Hypothalamus (tissue), 51 donors: ENCODE measurements around the gene WDR64.
A peak's percentile ranks its signal among the peaks of the same experiment; 100 is the strongest.

Experiments used
- DNase-seq, 51 donors: peaks; one replicate each; lab custom pipeline; 2025; lab: John Stamatoyannopoulos, UW

The WDR64 gene

DNA sequence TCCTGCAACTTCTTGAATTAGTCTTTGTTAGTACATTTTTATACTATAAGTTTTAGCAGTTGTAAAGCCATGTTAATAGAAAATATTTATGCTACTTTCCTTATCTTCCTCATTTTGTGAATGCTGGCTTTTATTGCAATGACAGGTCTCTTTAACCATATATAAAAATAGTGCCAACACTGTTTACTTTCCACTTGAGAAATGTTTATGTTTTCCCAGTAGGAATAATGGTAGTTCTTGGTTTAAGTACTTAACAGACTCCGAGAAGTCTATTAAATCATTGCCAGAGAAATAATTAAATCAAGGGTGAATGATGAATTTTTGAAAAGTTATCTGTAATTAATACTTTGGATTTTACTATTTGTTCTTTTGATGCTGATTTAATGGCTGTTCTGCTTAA, 21.6 kb upstream of the WDR64 start:
- no peak for DNase-seq

DNA sequence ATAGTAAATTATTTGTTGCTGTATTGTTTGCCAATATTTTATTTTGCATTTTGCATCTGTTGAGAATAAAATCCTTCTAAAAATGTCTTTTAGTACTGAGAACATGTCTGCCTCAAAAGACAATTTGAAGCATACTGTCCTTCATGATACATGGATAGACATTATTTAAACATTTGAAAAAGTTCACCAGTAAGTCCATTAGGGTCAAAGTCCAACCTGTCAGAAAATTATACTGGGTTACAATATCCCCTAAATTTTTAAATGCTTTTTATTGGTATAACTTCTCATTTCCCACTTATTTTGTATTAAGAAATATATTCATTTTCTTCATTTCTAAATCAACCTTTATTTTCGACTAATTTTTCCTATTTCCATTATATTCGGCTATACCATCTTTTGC, 21.2 kb upstream of the WDR64 start:
- DNase-seq, result no peak

DNA sequence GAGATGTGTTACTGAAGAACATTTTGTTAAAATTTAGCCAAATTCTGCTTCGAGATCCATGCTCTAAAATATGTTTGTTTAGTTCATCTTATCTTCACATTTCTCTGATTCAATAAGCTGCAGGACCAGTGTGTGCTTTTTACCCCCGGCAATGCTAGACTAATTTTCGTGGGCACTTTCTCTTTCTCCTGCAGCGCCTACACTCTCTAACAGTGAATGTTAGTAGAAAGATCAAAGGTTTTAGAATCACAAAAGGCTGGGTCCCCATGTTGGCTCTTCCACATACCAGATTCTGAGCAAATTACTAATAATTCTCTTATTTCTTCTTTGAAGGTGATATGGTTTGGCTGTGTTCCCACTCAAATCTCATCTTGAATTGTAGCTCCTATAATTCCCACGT, 20.4 kb upstream of the WDR64 start:
- DNase-seq, result no peak

DNA sequence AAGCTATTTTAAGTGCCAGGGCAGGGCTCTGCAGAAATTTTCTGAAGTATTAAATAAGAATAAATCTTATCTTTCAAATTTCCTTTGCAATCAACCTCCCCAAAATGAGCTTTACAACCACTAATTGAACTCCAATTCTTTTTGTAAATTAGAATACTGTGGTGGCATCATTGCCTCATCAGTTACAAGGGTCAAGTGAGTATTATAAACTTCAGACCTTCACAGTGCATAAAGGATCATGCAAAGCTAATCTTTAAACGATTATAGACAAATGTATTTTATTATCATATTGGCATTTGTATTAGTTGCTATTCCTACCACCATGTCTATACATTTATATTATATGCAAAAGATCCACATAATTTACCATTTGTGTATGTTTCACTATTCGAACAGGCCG, 19.1 kb upstream of the WDR64 start:
- no peak for DNase-seq

DNA sequence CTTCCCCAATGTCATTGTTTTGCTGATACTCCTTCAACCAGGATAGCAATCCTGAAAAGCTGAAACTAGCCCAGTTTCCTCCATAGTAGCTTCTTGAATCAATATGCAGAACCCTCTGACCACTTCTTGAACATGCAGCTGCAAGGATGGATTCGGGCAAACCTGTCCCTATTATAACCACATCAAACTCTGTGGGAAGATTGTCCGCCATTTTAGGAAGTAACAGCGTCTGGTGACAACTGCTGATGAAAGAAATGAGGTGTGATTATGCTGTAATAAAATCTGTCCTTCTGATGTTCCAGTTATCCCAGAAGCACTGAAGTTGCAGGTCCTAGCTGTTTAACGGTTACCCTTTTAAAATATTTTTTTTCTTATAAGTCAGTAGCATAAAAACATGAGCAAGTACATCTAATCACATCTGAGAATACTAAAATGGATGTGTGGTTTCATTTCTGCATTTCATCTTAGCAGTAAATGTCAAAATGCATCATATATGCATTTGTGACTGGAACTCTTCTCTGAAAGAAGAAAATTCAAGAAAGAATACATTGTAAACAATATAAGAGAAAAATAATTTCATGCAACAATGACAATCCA, 16.4 kb upstream of the WDR64 start:
- no peak for DNase-seq

DNA sequence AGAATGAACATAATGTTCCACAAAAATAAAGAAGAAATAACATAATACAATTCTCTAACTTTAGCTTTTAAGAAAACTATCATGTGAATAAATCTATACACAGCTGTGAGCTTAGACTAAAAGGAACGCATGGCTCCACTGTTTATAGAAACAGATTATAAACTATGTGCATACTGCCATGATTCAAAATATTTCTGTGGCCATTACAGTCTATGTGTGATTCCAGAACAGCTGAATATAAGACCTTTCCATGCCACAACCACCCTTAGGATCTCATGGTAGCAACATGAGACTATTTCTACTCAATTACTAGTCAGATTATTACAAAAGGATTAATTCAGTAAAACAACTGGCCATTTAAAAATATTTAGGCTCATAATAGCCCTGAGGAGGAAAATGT, 15.8 kb upstream of the WDR64 start:
- DNase-seq, result no peak

DNA sequence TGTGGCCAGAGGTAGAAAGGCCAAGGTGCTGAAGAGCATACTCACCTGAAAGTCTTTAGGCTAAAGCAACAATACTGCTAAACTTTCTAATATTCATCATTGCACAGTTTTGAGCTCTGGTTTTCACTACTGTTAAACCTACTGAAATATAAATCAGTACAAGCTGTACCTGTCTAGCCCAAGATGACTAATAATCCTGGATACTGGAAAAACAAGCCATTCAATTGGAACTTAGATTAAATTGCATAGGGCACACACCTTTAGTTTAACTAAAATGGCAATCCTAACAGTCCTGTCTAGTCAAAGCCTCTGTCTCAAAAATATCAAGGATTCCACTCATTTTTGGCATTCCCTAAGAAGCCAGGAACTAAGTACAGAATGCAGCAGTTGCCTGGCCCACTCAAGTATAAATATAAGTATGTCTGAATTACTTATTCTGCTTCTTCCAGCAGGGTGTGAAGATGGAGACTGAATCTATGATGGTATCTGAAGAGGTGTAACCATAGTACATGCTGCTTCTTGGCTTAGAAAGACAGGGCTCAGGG, 15.0 kb upstream of the WDR64 start:
- no peak for DNase-seq

DNA sequence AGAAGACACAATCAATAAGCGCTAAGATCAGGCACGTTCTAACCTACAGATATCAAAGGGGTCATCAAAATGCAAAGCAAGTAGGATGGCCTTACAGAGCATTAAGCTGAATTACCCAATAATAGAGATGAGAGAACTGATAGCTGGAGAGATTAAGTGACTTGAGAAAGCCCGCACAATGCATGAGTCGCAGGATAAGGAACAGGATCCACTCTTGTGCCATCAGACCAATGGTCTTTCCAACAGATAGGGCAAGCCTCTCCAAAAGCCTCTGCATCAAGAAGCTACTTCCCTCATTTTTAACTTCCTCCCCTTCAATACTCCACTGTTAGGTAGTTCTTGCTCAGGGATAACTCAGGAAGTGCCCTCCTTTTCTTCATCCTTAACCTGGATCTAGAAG, 14.5 kb upstream of the WDR64 start:
- no peak for DNase-seq

DNA sequence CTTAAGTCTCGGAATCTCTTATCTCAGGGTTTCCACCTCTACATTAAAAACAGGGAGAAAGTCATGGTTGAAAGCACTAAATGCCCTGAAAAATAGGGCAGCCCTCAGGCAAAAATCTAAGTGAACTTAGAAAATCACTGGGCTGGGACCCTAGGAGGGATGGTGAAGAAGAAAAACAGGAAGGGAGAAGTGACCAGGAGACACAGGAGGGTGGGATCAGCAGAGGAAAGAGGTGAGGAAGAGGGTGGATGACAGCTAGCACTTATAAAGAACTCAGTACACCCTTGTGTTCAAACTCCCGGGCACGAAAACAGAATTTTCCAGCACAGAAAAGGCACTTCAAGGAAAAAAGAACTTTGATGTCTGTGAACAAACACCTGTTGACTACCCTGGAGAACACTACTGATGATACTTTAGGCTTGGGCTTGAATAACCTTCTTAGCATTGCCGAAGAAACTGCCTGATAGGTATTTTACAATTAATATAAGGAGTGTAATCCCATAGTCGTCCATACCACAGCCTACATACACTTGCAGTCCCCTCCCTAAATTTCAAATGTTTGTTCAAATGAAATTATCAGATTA, 13.9 kb upstream of the WDR64 start:
- DNase-seq, result no peak

DNA sequence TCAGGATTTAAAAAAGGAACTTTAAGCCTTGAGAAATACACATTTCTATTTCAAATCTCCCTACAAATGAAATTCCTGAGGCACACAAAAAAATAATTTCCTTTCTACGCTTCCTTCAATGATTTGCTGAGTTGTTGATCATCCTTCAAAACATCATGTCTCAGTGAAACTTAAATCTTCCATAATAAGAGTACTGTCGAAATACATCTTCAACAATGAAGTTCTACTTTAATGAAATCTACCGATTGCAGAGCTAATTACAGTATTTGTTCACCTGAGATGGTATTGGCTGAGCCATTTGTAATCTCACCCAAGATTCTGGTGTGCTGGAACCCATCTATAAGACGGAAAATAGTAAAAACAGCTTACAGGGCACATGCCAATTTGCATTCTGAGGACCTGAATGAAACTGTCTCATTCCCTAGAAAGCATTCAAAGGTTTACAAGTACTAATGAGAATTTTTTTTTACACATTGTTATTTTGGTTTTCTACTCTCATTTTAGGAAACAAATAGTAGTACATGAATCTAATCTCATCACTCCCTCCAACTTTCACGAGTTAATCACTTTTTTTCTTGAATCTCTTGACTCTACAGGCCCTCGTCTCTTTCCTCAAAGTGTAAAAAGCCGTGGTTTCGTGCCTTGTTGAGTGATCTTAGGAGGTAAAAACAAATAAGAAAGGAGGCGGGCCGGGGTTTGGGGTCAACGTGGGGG, 13.0 kb upstream of the WDR64 start:
- DNase-seq, result no peak

DNA sequence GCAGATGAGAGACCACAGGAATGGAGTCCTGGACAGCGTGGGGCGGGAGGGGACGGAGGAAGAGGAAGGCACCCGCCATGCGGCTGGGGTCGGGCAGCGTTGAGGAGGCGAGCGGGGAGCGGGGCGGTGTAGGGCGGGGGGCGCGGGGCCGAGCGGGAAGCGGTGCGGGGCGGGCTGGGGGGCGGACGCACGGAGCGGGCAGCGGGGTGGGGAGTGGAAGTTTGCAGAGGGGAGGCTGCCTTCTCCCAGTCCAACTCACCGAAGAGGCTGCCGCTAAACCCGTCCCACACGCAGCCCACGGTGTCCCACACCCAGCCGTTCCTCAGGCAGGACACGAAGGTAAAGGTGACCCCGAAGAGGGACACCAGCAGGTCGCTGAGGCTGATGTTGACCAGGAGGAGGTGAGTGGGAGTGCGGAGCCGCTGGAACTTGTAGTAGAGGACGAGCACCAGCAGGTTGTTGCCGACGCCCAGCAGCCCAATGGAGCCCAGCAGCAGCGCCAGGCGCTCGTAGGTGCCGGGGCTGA, 12.4 kb upstream of the WDR64 start:
- DNase-seq, result peak in 23 of 51 donors; percentile 14 to 58 (median 40)

DNA sequence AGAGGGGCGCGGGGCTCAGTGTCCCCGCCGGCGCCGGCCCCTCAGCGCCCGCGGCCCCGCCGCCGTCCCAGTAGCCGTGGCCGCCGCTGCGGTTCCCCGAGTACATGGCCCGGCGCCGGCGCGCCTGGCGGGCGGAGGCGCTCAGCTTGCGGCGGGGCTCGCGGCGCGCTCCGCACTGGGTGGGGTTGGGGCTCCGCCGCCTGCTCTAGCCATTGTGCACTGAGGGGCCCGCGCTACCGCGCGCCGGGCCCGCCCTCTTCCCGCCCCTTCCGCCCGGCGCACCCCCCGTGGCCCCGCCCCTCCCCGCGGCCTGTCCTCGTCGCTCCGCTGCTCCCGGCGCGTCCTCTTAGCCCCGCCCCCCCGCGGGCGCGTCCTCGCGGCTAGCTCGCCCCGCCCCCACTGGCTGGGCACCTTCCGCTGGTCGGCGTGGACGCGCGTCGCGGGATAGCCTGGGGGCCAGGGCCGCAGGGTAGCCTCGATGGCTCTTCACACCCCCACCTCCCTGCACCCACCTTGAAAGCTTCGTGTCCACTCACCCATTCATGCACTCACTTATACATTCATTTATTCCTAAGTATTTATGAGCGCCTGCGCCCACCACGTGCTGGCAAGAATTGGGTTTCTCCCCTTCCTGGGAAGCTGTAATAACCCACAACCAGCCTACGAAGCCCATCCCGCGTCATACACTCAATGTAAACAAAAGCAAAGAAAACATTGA, 11.8 kb upstream of the WDR64 start, which contains the start of the genes CHML and OPN3:
Gene CHML, minus strand, starts transcription at position 221 of the 718 bp plus-strand sequence. CDS start 4,603 bp downstream, outside the sequence.
Gene OPN3, minus strand, starts transcription at position 221 of the 718 bp plus-strand sequence. Its CDS starts 115 bp downstream, at position 106.
- DNase-seq, result peak; percentile 25 to 98 (median 88)

DNA sequence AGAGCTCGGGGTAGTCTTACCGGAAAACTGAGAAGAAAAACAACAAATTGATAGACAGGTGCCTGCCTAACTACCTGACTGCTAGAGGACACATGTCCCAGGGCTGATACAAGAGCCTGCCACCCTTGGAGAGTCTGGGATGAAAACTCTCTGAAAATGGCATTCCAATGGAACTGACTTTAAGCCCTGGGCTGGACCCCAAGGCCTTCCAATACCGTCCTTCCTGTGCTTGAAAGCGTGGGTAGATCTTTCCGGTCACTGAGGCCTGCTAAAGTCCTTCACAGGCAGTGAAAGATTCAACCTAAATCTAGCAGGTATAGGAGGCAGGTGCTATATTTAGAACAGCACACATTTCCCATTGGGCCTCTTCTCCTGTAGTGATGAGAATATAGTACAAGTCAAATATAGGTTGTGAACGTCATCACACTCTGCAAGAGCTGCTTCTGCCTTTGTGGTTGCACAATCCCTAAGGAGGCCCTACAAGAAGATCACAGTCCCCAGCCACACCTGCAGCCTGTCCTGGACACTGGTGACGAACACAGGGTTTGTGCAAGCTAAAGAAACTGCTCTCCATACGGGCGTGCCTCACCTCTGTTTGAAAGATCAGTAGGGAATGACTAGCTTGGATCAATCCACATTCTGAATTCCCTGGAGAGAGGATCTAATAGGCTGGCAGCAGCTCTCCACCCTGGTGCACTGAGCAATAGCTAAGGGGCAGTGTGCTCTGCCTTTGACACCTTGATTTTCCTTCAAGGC, 11.0 kb upstream of the WDR64 start:
- DNase-seq, result no peak

DNA sequence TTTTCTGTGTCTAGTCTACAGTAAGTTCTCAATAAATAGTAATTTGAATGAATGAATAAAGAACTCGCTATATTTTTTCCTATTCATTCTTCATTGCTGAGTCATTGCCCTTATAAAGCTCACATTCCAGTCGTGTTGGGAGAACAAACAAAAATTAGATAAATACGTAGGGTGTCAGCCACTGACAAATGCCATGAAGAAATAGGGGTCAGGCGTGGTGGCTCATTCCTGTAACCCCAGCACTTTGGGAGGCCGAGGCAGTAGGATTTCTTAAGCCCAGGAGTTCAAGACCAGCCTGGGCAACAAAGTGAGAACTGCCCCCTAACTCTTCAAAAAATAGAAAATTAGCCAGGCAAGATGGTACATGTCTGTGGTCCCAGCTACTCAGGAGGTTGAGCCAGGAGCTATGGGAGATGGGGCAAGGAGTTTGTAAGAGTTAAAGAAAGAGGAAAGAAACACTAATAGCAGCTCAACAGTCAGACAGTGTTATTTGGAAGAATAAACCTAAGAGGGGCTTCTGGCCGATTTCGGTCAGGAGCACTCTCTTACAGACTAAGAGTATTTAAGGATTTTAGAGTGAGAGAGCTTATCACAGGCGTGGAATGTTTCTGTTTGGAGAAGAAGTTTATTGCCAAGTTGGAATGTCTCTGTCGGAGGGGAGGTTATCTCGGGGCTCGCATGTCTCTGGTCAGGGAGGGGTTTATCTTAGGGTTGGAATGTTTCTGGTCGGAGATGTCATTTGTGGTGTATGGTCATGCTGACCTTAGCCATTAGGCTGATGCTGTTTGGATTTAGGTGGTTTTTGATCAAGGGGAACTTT, 10.1 kb upstream of the WDR64 start:
- DNase-seq, result no peak

DNA sequence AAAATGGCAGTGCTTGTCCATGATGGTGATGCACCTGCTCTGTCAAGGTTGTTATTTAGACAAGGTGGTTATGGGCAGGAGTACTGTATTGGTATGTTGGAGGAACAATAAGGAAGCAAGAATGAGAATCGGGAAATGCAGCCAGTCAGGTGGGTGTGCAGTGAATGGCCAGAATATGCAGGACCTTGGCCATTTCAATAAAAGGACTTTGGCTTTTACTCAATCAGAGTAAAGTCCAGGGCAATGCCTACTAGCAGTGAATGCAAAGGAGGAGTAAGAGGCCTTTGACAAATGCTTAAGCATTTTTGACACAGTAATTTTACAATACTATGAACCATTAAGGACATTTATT, 9.5 kb upstream of the WDR64 start:
- no peak for DNase-seq

DNA sequence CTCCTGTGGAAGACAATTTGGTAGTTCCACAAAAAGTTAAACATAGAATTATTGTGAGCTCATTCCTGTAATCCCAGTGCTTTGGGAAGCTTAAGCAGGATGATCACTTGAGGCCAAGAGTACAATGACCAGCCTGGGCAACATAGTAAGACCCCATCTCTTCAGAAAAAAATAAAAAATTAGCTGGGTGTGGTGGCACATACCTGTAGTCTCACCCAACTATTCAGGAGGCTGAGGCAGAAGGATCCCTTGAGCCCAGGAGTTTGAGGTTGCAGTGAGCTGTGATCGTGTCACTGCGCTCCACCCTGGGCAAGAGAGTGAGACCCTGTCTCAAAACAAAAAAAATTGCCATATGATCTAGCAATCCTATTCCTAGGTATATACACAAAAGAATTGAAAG, 7.8 kb upstream of the WDR64 start:
- DNase-seq, result no peak

DNA sequence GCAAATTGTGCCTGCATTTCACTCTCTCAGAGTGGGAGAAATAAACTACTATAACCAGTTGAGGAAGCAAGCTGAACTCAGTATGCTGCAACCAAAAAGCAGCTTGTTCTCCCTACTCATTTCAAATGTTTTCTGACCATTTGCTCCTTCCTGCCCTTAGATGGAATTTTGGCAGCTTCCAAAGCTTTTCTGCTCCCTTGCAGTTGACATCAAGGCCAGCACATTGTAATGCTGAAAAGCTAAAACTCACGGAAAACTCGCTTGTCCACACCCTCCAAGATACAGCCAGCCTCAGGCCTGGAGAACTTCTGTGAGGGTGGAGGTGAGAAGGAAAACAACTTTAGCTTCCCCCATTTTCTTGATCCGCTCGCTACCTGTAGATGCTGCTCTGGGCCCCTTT, 6.9 kb upstream of the WDR64 start:
- no peak for DNase-seq

DNA sequence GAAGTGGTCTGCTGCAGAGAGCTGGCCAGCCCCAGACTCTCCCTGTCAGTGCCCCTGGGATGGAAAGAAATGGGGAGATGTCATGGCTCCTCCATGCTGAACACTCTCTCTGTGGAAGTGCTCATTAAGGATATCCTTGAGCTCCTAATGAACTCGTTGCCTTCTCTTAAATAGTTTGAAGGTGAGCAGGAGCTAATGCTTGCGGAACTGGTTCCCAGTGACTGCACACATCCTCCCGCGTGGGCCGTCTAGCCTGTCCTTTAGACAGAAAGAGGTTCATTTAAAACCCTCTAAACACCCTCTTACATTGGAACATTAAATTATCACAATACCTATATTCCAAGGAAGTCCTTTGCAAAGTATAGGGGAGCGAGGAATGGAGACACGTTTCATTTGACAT, 5.9 kb upstream of the WDR64 start:
- DNase-seq, result no peak

DNA sequence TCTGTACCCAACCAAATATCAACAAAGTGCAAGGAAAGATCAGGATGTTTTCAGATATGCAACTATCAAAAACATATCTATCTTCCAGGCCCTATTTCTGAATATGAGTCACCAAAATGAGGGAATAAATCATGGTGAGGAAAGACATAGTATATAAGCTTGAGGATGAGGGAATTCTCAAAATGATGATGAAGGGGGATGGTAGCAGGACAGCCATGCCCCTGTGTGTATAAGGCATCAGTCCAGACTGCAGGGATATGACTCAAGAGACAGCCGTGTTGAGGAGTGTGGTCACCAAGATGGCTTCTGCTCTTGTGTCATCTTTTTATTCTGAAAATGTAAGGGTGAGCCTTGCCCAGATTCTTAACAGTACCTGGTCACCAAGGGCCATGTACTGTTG, 4.4 kb upstream of the WDR64 start:
- DNase-seq, result no peak
